ENCODE data around the gene PAGE2. TPM values are rescaled to one million over a fixed set of nuclear protein-coding genes. Genes with fewer than 3 reads are reported as not detected.

PAGE2 gene
- polyA plus RNA-seq, 4 donors = not detected

GRCh38 chrX:55118574-55118973 lies 29.8 kb downstream of the PAGE2 start:
- no peak overlapping the region for H3K27ac ChIP-seq (ENCODE audit: low read depth in 1 of 3, low read length in 2 of 3)
- H3K9me3 ChIP-seq (ENCODE audit: control insufficient read depth in 2 of 2, insufficient read depth in 1 of 2, low read depth in 1 of 2, low read length in 1 of 2) = no peaks in the 10 kb centered on the region
- H3K36me3 ChIP-seq (ENCODE audit: control insufficient read depth in 3 of 3, insufficient read depth in 2 of 3, low read depth in 1 of 3, low read length in 3 of 3) = no peaks in the 10 kb centered on the region
- no peaks in the 10 kb centered on the region for H3K27me3 ChIP-seq (ENCODE audit: control insufficient read depth in 3 of 3, insufficient read depth in 3 of 3, low read length in 3 of 3)
- H3K4me3 ChIP-seq (ENCODE audit: low read depth in 1 of 3, low read length in 3 of 3) = no peak overlapping the region
- peaks cover 0 to 3% (median 0%) of the 10 kb centered on the region in 3 donors for H3K4me1 ChIP-seq (ENCODE audit: control insufficient read depth in 3 of 3, insufficient read depth in 2 of 3, low read depth in 1 of 3, low read length in 2 of 3)
- FAIRE-seq = no peak
- DNase-seq = no peak
- WGBS, 3 donors = 61 to 84% (median 82%) methylated on average over 3 of the region's 3 CpGs

- DNase-seq = no peak
- H3K27me3 ChIP-seq (ENCODE audit: control insufficient read depth in 3 of 3, insufficient read depth in 3 of 3, low read length in 3 of 3) = no peaks in the 10 kb centered on the region
- no peaks in the 10 kb centered on the region for H3K9me3 ChIP-seq (ENCODE audit: control insufficient read depth in 2 of 2, insufficient read depth in 1 of 2, low read depth in 1 of 2, low read length in 1 of 2)
- no peak for FAIRE-seq
- no peaks in the 10 kb centered on the region for H3K36me3 ChIP-seq (ENCODE audit: control insufficient read depth in 3 of 3, insufficient read depth in 2 of 3, low read depth in 1 of 3, low read length in 3 of 3)
- H3K27ac ChIP-seq (ENCODE audit: low read depth in 1 of 3, low read length in 2 of 3) = no peak overlapping the region
- peaks cover 0 to 8% (median 0%) of the 10 kb centered on the region in 3 donors for H3K4me1 ChIP-seq (ENCODE audit: control insufficient read depth in 3 of 3, insufficient read depth in 2 of 3, low read depth in 1 of 3, low read length in 2 of 3)
- H3K4me3 ChIP-seq (ENCODE audit: low read depth in 1 of 3, low read length in 3 of 3) = no peak overlapping the region
Measured at GRCh38 chrX:55119271-55119670, 30.5 kb downstream of the PAGE2 start.

- H3K27ac ChIP-seq (ENCODE audit: low read depth in 1 of 3, low read length in 2 of 3) = no peak overlapping the region
- FAIRE-seq (no peak), DNase-seq (no peak)
- no peaks in the 10 kb centered on the region for H3K9me3 ChIP-seq (ENCODE audit: control insufficient read depth in 2 of 2, insufficient read depth in 1 of 2, low read depth in 1 of 2, low read length in 1 of 2)
- H3K4me3 ChIP-seq (ENCODE audit: low read depth in 1 of 3, low read length in 3 of 3) = no peak overlapping the region
- 43 to 84% (median 54%) methylated on average over 1 of the region's 1 CpG for WGBS, 3 donors
- H3K4me1 ChIP-seq (ENCODE audit: control insufficient read depth in 3 of 3, insufficient read depth in 2 of 3, low read depth in 1 of 3, low read length in 2 of 3) = peaks cover 0 to 8% (median 0%) of the 10 kb centered on the region in 3 donors
- H3K36me3 ChIP-seq (ENCODE audit: control insufficient read depth in 3 of 3, insufficient read depth in 2 of 3, low read depth in 1 of 3, low read length in 3 of 3) = no peaks in the 10 kb centered on the region
- no peaks in the 10 kb centered on the region for H3K27me3 ChIP-seq (ENCODE audit: control insufficient read depth in 3 of 3, insufficient read depth in 3 of 3, low read length in 3 of 3)
Measured at GRCh38 chrX:55119712-55120111, 30.9 kb downstream of the PAGE2 start.

- Histone ChIP-seq H3K27me3 (ENCODE audit: control insufficient read depth in 3 of 3, insufficient read depth in 3 of 3, low read length in 3 of 3) (no peaks in the 10 kb centered on the region), H3K36me3 (ENCODE audit: control insufficient read depth in 3 of 3, insufficient read depth in 2 of 3, low read depth in 1 of 3, low read length in 3 of 3) (no peaks in the 10 kb centered on the region), H3K9me3 (ENCODE audit: control insufficient read depth in 2 of 2, insufficient read depth in 1 of 2, low read depth in 1 of 2, low read length in 1 of 2) (no peaks in the 10 kb centered on the region), H3K4me3 (ENCODE audit: low read depth in 1 of 3, low read length in 3 of 3) (no peak overlapping the region), H3K27ac (ENCODE audit: low read depth in 1 of 3, low read length in 2 of 3) (no peak overlapping the region), H3K4me1 (ENCODE audit: control insufficient read depth in 3 of 3, insufficient read depth in 2 of 3, low read depth in 1 of 3, low read length in 2 of 3) (peaks cover 0 to 8% (median 0%) of the 10 kb centered on the region in 3 donors)
- WGBS, 3 donors = 26 to 64% (median 45%) methylated on average over 2 of the region's 2 CpGs
- no peak for FAIRE-seq
- no peak for DNase-seq
Measured at GRCh38 chrX:55120761-55121358, 32.0 kb downstream of the PAGE2 start.

GRCh38 chrX:55123900-55124299 lies 35.1 kb downstream of the PAGE2 start:
- no peak for FAIRE-seq
- no peaks in the 10 kb centered on the region for H3K9me3 ChIP-seq (ENCODE audit: control insufficient read depth in 2 of 2, insufficient read depth in 1 of 2, low read depth in 1 of 2, low read length in 1 of 2)

GRCh38 chrX:55127692-55128091 lies 38.9 kb downstream of the PAGE2 start:
- no peaks in the 10 kb centered on the region for H3K9me3 ChIP-seq (ENCODE audit: control insufficient read depth in 2 of 2, insufficient read depth in 1 of 2, low read depth in 1 of 2, low read length in 1 of 2)
- H3K27me3 ChIP-seq (ENCODE audit: control insufficient read depth in 3 of 3, insufficient read depth in 3 of 3, low read length in 3 of 3) = no peaks in the 10 kb centered on the region
- no peaks in the 10 kb centered on the region for H3K36me3 ChIP-seq (ENCODE audit: control insufficient read depth in 3 of 3, insufficient read depth in 2 of 3, low read depth in 1 of 3, low read length in 3 of 3)
- WGBS, 3 donors = 28 to 47% (median 42%) methylated on average over 2 of the region's 2 CpGs
- H3K4me1 ChIP-seq (ENCODE audit: control insufficient read depth in 3 of 3, insufficient read depth in 2 of 3, low read depth in 1 of 3, low read length in 2 of 3) = peaks cover 0 to 8% (median 0%) of the 10 kb centered on the region in 3 donors
- FAIRE-seq = no peak
- no peak overlapping the region for H3K27ac ChIP-seq (ENCODE audit: low read depth in 1 of 3, low read length in 2 of 3)
- DNase-seq = peak in 1 of 2 donors; percentile 10
- no peak overlapping the region for H3K4me3 ChIP-seq (ENCODE audit: low read depth in 1 of 3, low read length in 3 of 3)

More at GRCh38 chrX:55123900-55124299, 35.1 kb downstream of the PAGE2 start:
- H3K36me3 ChIP-seq (ENCODE audit: control insufficient read depth in 3 of 3, insufficient read depth in 2 of 3, low read depth in 1 of 3, low read length in 3 of 3) = no peaks in the 10 kb centered on the region
- no peak overlapping the region for H3K27ac ChIP-seq (ENCODE audit: low read depth in 1 of 3, low read length in 2 of 3)
- H3K4me1 ChIP-seq (ENCODE audit: control insufficient read depth in 3 of 3, insufficient read depth in 2 of 3, low read depth in 1 of 3, low read length in 2 of 3) = peaks cover 0 to 8% (median 0%) of the 10 kb centered on the region in 3 donors
- H3K4me3 ChIP-seq (ENCODE audit: low read depth in 1 of 3, low read length in 3 of 3) = no peak overlapping the region
- 70 to 92% (median 71%) methylated on average over 7 of the region's 7 CpGs for WGBS, 3 donors
- peak in 1 of 2 donors; percentile 18 for DNase-seq
- no peaks in the 10 kb centered on the region for H3K27me3 ChIP-seq (ENCODE audit: control insufficient read depth in 3 of 3, insufficient read depth in 3 of 3, low read length in 3 of 3)

GRCh38 chrX:55129361-55129760 lies 40.5 kb downstream of the PAGE2 start:
- Histone ChIP-seq H3K27ac (ENCODE audit: low read depth in 1 of 3, low read length in 2 of 3) (no peak overlapping the region), H3K36me3 (ENCODE audit: control insufficient read depth in 3 of 3, insufficient read depth in 2 of 3, low read depth in 1 of 3, low read length in 3 of 3) (no peaks in the 10 kb centered on the region), H3K4me1 (ENCODE audit: control insufficient read depth in 3 of 3, insufficient read depth in 2 of 3, low read depth in 1 of 3, low read length in 2 of 3) (no peaks in the 10 kb centered on the region), H3K27me3 (ENCODE audit: control insufficient read depth in 3 of 3, insufficient read depth in 3 of 3, low read length in 3 of 3) (no peaks in the 10 kb centered on the region), H3K9me3 (ENCODE audit: control insufficient read depth in 2 of 2, insufficient read depth in 1 of 2, low read depth in 1 of 2, low read length in 1 of 2) (no peaks in the 10 kb centered on the region), H3K4me3 (ENCODE audit: low read depth in 1 of 3, low read length in 3 of 3) (no peak overlapping the region)
- FAIRE-seq (no peak), DNase-seq (no peak)
- WGBS, 3 donors = 63 to 85% (median 72%) methylated on average over 2 of the region's 2 CpGs

GRCh38 chrX:55130481-55130880 lies 41.7 kb downstream of the PAGE2 start:
- no peak for DNase-seq
- H3K27ac ChIP-seq (ENCODE audit: low read depth in 1 of 3, low read length in 2 of 3) = no peak overlapping the region
- H3K4me1 ChIP-seq (ENCODE audit: control insufficient read depth in 3 of 3, insufficient read depth in 2 of 3, low read depth in 1 of 3, low read length in 2 of 3) = no peaks in the 10 kb centered on the region
- no peak for FAIRE-seq
- no peaks in the 10 kb centered on the region for H3K27me3 ChIP-seq (ENCODE audit: control insufficient read depth in 3 of 3, insufficient read depth in 3 of 3, low read length in 3 of 3)
- H3K4me3 ChIP-seq (ENCODE audit: low read depth in 1 of 3, low read length in 3 of 3) = no peak overlapping the region
- no peaks in the 10 kb centered on the region for H3K9me3 ChIP-seq (ENCODE audit: control insufficient read depth in 2 of 2, insufficient read depth in 1 of 2, low read depth in 1 of 2, low read length in 1 of 2)
- WGBS, 3 donors = 71 to 84% (median 73%) methylated on average over 4 of the region's 4 CpGs
- H3K36me3 ChIP-seq (ENCODE audit: control insufficient read depth in 3 of 3, insufficient read depth in 2 of 3, low read depth in 1 of 3, low read length in 3 of 3) = no peaks in the 10 kb centered on the region

- no peak for DNase-seq
- no peaks in the 10 kb centered on the region for H3K4me1 ChIP-seq (ENCODE audit: control insufficient read depth in 3 of 3, insufficient read depth in 2 of 3, low read depth in 1 of 3, low read length in 2 of 3)
- H3K9me3 ChIP-seq (ENCODE audit: control insufficient read depth in 2 of 2, insufficient read depth in 1 of 2, low read depth in 1 of 2, low read length in 1 of 2) = no peaks in the 10 kb centered on the region
- no peaks in the 10 kb centered on the region for H3K27me3 ChIP-seq (ENCODE audit: control insufficient read depth in 3 of 3, insufficient read depth in 3 of 3, low read length in 3 of 3)
- FAIRE-seq = no peak
- no peak overlapping the region for H3K27ac ChIP-seq (ENCODE audit: low read depth in 1 of 3, low read length in 2 of 3)
- no peak overlapping the region for H3K4me3 ChIP-seq (ENCODE audit: low read depth in 1 of 3, low read length in 3 of 3)
- no peaks in the 10 kb centered on the region for H3K36me3 ChIP-seq (ENCODE audit: control insufficient read depth in 3 of 3, insufficient read depth in 2 of 3, low read depth in 1 of 3, low read length in 3 of 3)
Measured at GRCh38 chrX:55132416-55132815, 43.6 kb downstream of the PAGE2 start.

Measured in small intestine (tissue), 7 donors.